ENCODE data around the gene PDXK. TPM values are rescaled to one million over a fixed set of nuclear protein-coding genes. Genes with fewer than 3 reads are reported as not detected.
"Not testable (repeated sequence)": the region's sequence is repeated elsewhere in the genome, so short reads cannot be mapped to it uniquely, and the experiment has no call there.

PDXK gene
- total RNA-seq, 2 donors from 2014 or later: 90.9 to 105 TPM

- no peak for DNase-seq
- Mint-ChIP-seq H3K27me3 (ENCODE audit: insufficient read depth) (no peaks in the 10 kb centered on the region), H3K9me3 (no peaks in the 10 kb centered on the region), H3K4me3 (no peak overlapping the region), H3K27ac (no peak overlapping the region), H3K36me3 (ENCODE audit: low read depth) (peaks cover 19% of the 10 kb centered on the region), H3K4me1 (peaks cover 4% of the 10 kb centered on the region)
- no peaks in the 10 kb centered on the region for H3K4me1 ChIP-seq (ENCODE audit: control insufficient read depth, insufficient read depth, low read length)
- 80 to 84% methylated on average over 5 to 10 of the region's 11 CpGs for WGBS, 2 experiments (ENCODE audit: insufficient coverage in 1 of 2, insufficient read length in 1 of 2)
- no peak overlapping the region for H3K9ac ChIP-seq (ENCODE audit: extremely low read depth, low read length, poor library complexity, severe bottlenecking)
- H3K4me3 ChIP-seq (ENCODE audit: low read length): no peak overlapping the region
- H3K27me3 ChIP-seq (ENCODE audit: control insufficient read depth, insufficient read depth, low read length, poor library complexity, severe bottlenecking): no peaks in the 10 kb centered on the region
- no peak for TF ChIP-seq CTCF (conservative IDR thresholded peaks at IDR 0.05)
- H3K36me3 ChIP-seq (ENCODE audit: control insufficient read depth, insufficient read depth, low read length): peaks cover 23% of the 10 kb centered on the region
- no peaks in the 10 kb centered on the region for H3K9me3 ChIP-seq (ENCODE audit: control insufficient read depth, low read length)
- H3K27ac ChIP-seq (ENCODE audit: low read depth, low read length): no peak overlapping the region
Measured at GRCh38 chr21:43697758-43698643, 20.9 kb upstream of the PDXK start.

- 56 to 73% methylated on average over 3 to 5 of the region's 5 CpGs for WGBS, 2 experiments (ENCODE audit: insufficient coverage in 1 of 2, insufficient read length in 1 of 2)
- peaks cover 11% of the 10 kb centered on the region for H3K4me1 Mint-ChIP-seq
- H3K9ac ChIP-seq (ENCODE audit: extremely low read depth, low read length, poor library complexity, severe bottlenecking): not testable (repeated sequence)
Measured at GRCh38 chr21:43699492-43699777, 19.5 kb upstream of the PDXK start.

GRCh38 chr21:43699933-43700599, 18.9 kb upstream of the PDXK start:
- Mint-ChIP-seq H3K27ac (no peak overlapping the region), H3K9me3 (no peaks in the 10 kb centered on the region), H3K4me3 (no peak overlapping the region), H3K27me3 (ENCODE audit: insufficient read depth) (no peaks in the 10 kb centered on the region), H3K36me3 (ENCODE audit: low read depth) (peaks cover 7% of the 10 kb centered on the region), H3K4me1 (peaks cover 11% of the 10 kb centered on the region)
- no peaks in the 10 kb centered on the region for H3K4me1 ChIP-seq (ENCODE audit: control insufficient read depth, insufficient read depth, low read length)
- no peaks in the 10 kb centered on the region for H3K27me3 ChIP-seq (ENCODE audit: control insufficient read depth, insufficient read depth, low read length, poor library complexity, severe bottlenecking)
- no peak overlapping the region for H3K27ac ChIP-seq (ENCODE audit: low read depth, low read length)
- no peak for DNase-seq
- 82 to 84% methylated on average over 9 to 13 of the region's 13 CpGs for WGBS, 2 experiments (ENCODE audit: insufficient coverage in 1 of 2, insufficient read length in 1 of 2)
- TF ChIP-seq CTCF (conservative IDR thresholded peaks at IDR 0.05): no peak
- H3K4me3 ChIP-seq (ENCODE audit: low read length): no peak overlapping the region
- H3K36me3 ChIP-seq (ENCODE audit: control insufficient read depth, insufficient read depth, low read length): peaks cover 7% of the 10 kb centered on the region
- H3K9ac ChIP-seq (ENCODE audit: extremely low read depth, low read length, poor library complexity, severe bottlenecking): no peak overlapping the region
- no peaks in the 10 kb centered on the region for H3K9me3 ChIP-seq (ENCODE audit: control insufficient read depth, low read length)

More at GRCh38 chr21:43699492-43699777, 19.5 kb upstream of the PDXK start:
- H3K27ac Mint-ChIP-seq; H3K4me3 ChIP-seq (ENCODE audit: low read length); DNase-seq; H3K9me3 Mint-ChIP-seq; H3K27me3 Mint-ChIP-seq (ENCODE audit: insufficient read depth); H3K36me3 Mint-ChIP-seq (ENCODE audit: low read depth); H3K27me3 ChIP-seq (ENCODE audit: control insufficient read depth, insufficient read depth, low read length, poor library complexity, severe bottlenecking); H3K9me3 ChIP-seq (ENCODE audit: control insufficient read depth, low read length); H3K27ac ChIP-seq (ENCODE audit: low read depth, low read length); H3K4me1 ChIP-seq (ENCODE audit: control insufficient read depth, insufficient read depth, low read length); H3K4me3 Mint-ChIP-seq: not testable (repeated sequence)
- peaks cover 13% of the 10 kb centered on the region for H3K36me3 ChIP-seq (ENCODE audit: control insufficient read depth, insufficient read depth, low read length)

Measured in endodermal cell (in vitro differentiated cells).